NCI-H2107 (cell line): ENCODE results near the gene LENG1.
A peak's percentile ranks its signal among the peaks of the same experiment; 100 is the strongest.

Experiments
- DNase-seq: peaks from one replicate; lab custom pipeline; 2025; lab: John Stamatoyannopoulos, UW

Gene LENG1

GRCh38 chr19:54138489-54139256 is 20.8 kb downstream of the LENG1 start:
- no peak for DNase-seq

DNA sequence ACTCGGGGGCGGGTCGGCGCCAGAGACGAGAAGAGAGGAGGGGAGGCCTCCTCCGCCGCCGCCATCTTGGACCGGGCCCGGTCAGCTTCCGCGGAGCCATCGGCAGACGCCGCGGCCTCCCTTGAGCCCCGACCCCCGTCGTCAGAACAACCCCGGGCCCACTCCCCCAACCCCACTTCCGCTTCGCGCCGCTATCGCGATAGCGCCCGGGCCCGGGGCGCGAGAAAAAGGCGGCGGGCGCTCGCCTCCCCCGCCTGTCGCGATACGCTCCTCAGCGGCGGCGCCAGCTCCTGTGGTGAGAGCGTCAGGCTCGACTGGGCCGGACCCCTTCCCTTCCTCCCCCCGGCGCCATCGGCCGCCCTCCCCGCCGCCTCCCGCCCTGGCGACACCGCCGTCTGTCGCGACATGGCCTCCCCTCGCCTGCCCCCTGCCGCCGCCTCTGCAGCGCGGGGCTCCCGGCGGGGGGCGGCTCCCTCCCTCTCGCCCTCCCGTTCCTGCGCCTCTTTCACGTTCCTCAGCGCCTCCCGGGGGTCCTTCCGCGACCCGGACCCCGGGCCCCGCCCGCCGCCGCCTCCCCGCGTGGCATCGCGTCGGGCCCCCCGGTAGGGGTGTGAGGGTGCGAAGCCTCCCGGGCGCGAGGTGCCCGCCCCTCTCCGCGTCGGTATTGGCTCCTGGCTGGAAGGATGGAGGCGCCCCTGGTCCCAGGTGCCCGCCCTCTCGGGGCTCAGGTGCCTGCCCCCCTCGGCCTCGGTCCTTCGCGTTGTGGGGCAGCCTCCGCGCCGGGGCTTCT is 21.6 kb downstream of the LENG1 start, which contains the start of gene CNOT3:
Gene CNOT3, plus strand, starts transcription at position 64 of the 790 bp plus-strand sequence. CDS start 5,217 bp downstream, outside the sequence.
- DNase-seq = no peak

DNA sequence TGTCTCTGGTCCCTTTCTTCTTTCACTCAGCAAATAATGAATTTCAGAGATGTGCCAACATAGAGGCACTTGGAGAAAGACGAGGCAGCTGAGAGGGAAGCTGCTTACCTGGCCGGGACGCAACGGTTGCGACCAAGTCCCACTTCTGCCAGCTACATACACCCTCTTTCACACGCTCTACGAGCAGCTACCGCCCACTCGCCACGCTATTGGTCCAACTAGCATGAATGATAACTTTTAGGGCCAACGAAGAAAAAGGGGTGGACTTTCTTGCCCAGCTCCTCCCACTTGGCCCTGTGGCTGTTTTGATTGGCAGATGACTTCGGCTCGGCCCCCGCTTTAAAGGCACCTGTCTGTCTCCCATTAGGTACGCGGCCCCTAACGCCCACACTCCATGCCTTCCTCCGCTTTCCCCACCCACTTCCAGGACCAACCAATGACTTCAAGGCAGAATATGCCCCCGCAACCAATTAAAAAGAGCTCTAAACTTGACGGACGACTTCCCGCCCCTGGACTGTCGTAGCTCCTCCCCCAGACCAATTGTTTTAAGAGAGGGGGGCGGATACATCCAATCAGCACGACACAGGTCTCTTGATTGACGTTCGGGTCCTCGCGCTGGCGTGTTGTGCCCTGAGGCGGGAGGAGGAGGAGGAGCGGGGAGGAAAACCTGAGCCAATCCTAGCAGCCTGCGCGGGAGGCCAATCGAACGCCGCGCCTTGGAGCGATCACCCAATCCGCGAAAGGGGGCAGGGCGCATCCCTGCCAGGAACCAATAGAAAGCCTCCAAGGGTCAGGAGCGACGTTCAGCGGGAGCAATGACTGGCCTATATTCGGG is 22.4 kb downstream of the LENG1 start:
- peak; percentile 99 for DNase-seq

GRCh38 chr19:54136086-54136863 is 23.2 kb downstream of the LENG1 start:
- no peak for DNase-seq

DNA sequence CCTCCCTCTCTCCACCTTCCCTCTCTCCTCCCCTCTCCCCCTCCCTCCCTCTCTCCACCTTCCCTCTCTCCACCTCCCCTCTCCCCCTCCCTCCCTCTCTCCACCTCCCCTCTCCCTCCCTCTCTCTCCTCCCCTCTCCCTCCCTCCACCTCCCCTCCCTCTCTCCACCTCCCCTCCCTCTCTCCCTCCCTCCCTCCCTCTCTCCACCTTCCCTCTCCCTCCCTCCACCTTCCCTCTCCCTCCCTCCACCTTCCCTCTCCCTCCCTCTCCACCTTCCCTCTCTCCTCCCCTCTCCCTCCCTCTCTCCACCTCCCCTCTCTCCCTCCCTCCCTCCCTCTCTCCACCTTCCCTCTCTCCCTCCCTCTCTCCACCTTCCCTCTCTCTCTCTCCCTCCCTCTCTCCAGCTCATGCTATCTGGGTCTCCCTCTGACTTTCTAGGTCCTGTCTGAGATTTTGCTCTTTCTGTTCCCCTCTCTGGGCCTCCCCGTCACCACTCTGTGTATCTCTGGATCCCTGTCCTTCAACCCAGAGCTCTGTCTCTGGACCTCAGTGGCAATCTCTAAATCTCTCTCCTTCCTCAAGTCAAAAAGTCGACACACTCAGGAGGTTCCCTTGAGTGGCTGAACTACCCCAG is 25.4 kb downstream of the LENG1 start:
- no peak for DNase-seq

- DNase-seq = no peak
Measured at GRCh38 chr19:54133312-54133956, 26.1 kb downstream of the LENG1 start.

- DNase-seq = no peak
Measured at GRCh38 chr19:54129617-54129996, 29.9 kb downstream of the LENG1 start.

- no peak for DNase-seq
Measured at GRCh38 chr19:54128796-54129616, 30.5 kb downstream of the LENG1 start.

- DNase-seq = no peak
Measured at GRCh38 chr19:54128441-54128725, 31.1 kb downstream of the LENG1 start.

DNA sequence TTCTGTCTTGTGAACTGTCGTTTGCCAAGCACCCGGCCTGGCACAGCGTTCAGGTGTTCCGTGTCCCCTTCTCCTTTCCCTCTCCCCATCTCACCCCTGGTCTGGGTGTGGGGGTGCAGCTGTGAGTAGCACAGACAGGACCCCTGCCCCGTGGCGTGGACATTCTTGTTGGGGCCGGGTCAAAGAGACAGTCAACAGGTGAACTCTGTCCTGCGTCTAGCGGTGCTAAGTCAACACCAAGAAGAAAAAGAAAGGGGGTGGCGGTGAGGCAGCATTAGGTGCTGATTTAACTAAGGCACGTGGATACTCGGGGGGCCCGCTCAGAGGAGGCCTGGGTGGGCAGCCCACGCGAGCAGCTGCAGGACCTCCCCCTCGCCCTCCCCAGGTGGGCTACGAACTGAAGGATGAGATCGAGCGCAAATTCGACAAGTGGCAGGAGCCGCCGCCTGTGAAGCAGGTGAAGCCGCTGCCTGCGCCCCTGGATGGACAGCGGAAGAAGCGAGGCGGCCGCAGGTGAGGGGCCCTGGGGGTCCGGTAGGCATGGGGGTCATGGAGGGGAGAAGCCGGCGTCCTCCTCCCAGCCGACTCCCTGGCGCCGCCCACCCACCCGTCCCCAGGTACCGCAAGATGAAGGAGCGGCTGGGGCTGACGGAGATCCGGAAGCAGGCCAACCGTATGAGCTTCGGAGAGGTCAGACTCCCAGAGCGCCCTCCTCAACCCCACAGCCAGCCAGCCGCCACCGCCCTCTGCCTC is 31.7 kb downstream of the LENG1 start:
- DNase-seq = no peak

DNA sequence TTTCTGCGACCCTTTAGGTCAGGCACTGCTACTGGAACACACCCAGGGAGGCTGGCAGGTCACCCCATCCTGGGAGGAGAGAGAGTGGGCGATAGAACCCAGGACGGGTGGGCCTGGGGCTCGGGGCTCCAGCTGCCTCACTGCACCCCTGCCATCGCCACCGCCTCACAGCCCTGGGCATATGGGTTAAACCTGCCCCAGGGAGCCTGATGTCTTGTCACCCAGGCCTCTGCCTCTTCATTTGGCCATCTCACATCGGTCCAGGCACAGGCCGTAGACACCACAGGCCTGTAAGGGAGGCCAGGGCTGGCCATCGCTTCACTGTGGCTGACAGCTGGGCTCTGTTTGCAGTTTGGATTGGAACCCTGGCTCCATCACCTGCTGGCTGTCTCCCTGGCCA is 33.8 kb downstream of the LENG1 start:
- no peak for DNase-seq

DNA sequence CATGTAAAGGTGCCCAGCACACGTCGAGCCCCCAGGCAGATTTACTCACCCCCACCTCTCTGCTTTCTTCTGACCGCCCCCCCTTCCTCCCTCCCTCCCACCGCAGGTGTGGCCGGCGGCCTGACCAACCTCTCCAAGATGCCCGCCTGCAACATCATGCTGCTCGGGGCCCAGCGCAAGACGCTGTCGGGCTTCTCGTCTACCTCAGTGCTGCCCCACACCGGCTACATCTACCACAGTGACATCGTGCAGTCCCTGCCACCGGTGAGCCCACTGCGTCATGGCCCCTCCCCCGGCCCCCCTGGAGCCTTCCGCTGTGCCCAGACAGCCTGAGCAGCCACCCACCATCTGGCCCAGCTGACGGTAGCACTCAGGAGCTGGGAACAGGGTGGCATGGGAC is 35.1 kb downstream of the LENG1 start:
- DNase-seq = no peak

DNA sequence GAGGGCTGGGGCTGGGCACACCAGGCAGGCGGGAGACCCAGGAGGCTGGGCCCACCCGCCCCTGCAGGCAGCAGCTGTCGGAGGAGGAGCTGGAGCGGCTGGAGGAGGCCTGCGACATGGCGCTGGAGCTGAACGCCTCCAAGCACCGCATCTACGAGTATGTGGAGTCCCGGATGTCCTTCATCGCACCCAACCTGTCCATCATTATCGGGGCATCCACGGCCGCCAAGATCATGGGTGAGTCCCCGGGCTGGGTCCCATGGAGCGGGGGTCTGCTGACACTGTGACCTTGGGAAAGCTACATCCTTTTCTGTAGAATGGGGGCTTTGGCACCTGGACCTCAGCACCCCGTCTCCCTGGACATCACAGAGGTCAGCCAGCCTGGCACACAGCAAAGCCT is 35.8 kb downstream of the LENG1 start:
- DNase-seq = no peak

GRCh38 chr19:54121259-54121658 is 38.3 kb downstream of the LENG1 start:
- DNase-seq = no peak

GRCh38 chr19:54115109-54116063 is 44.1 kb downstream of the LENG1 start, which contains the start of the genes PRPF31 and TFPT:
Gene PRPF31, plus strand, starts transcription at chr19:54115754. Its CDS starts 2,525 bp downstream, at chr19:54118279.
Gene TFPT, minus strand, starts transcription at chr19:54115657. Its CDS starts 388 bp downstream, at chr19:54115269.
- peak; percentile 94 for DNase-seq

- DNase-seq = peak; percentile 21
Measured at GRCh38 chr19:54114340-54115108, 45.0 kb downstream of the LENG1 start.

DNA sequence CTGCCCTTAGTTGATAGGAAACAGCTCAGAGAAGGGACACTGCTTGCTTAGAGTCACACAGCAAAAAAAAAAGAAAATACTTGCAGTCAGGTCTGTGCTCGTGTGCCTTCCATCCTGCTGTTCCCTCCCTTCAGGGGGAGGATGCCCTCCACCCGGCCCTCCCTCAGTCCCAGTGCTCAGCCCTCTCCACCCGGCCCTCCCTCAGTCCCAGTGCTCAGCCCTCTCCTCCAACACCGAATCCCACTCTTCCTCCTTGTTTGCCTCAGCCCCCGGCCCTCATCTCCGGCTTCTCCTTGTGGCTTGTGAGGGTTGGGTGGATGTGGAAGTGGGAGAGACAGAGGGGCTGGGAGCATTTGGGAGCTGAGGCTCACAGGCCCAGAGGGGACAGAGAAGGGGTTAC is 49.9 kb downstream of the LENG1 start:
- DNase-seq = no peak
